ENCODE results near the gene GCH1.

Gene GCH1

DNA sequence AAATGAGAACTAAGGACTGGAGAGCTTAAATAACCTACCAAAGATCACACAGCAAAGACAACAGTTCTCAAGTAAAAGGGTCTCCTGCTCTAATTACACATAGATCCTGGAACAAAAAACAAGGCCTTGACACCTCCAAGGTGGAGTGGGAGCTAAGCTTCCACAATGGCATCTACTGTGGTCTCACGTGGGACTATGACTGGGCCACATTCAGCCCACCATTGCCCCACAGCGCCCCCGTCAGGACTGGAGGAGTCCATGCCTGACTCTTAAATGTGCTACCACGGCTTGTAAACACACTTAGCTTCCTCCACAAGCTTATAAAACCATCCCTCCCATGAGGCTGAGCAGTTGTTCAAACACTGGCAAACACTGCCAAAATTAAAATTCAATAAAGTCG lies 88.5 kb downstream of the GCH1 start:
- no peaks in the 10 kb centered on the region for H3K9me3 ChIP-seq (ENCODE audit: control insufficient read depth, low read length)
- WGBS, 2 experiments = 90 to 93% methylated on average over 4 of the region's 5 CpGs
- H3K27ac ChIP-seq (ENCODE audit: insufficient read depth, low read depth, low read length, poor library complexity, severe bottlenecking) = no peak overlapping the region
- H3K4me3 ChIP-seq (ENCODE audit: insufficient read depth, low read depth, low read length) = no peak overlapping the region
- H3K27me3 ChIP-seq (ENCODE audit: control insufficient read depth, insufficient read depth, low read length, poor library complexity, severe bottlenecking) = no peaks in the 10 kb centered on the region
- H3K36me3 ChIP-seq (ENCODE audit: control insufficient read depth, insufficient read depth, low read length) = no peaks in the 10 kb centered on the region
- peaks cover 12% of the 10 kb centered on the region for H3K4me1 ChIP-seq (ENCODE audit: control insufficient read depth, insufficient read depth, low read length)

DNA sequence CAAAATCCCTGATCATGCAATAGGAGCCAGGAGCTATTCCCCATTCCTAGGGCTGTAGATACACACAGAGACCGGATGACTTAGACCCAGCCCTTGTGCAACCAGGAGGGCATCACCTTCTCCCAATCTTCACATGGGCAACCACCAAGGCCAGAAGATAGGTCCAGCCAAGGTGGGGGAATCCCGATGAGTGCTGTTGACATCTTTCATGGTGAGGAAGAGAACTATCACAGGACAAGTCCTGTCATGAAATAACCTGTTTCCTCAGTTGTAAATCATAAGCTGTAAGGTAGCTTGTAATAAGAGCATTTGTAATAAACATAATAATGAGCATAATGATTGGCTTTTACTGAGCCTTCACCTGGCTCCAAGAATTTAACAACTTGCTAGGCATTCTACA lies 89.5 kb downstream of the GCH1 start:
- 86 to 98% methylated on average over 2 of the region's 2 CpGs for WGBS, 2 experiments

DNA sequence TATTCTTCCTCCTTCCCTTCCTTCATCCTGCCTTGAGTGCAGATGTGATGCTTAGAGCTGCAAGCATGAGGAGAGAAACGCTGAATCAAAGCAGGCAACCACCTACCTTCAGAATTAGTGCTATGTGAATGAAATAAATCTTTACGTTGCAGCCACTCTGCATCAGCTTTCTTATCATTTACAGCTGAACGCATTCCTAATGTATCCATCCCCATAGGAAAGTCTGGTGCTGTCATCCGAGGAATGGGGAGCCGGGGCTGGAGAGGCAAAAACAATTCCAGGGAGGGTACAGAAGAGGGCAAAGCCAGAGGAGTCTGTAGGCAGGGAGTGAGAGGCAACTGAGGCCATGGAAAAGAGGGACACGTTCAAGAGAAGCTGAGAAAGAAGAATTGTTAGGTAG lies 90.0 kb downstream of the GCH1 start:
- H3K4me3 ChIP-seq (ENCODE audit: insufficient read depth, low read depth, low read length) = no peak overlapping the region
- WGBS, 2 experiments = 91 to 95% methylated on average over 5 to 6 of the region's 6 CpGs
- H3K27me3 ChIP-seq (ENCODE audit: control insufficient read depth, insufficient read depth, low read length, poor library complexity, severe bottlenecking) = no peaks in the 10 kb centered on the region
- no peaks in the 10 kb centered on the region for H3K9me3 ChIP-seq (ENCODE audit: control insufficient read depth, low read length)
- H3K36me3 ChIP-seq (ENCODE audit: control insufficient read depth, insufficient read depth, low read length) = no peaks in the 10 kb centered on the region
- no peaks in the 10 kb centered on the region for H3K4me1 ChIP-seq (ENCODE audit: control insufficient read depth, insufficient read depth, low read length)
- no peak overlapping the region for H3K27ac ChIP-seq (ENCODE audit: insufficient read depth, low read depth, low read length, poor library complexity, severe bottlenecking)

More for the DNA sequence above, 89.5 kb downstream of the GCH1 start:
- Histone ChIP-seq H3K27ac (ENCODE audit: insufficient read depth, low read depth, low read length, poor library complexity, severe bottlenecking) (no peak overlapping the region), H3K9me3 (ENCODE audit: control insufficient read depth, low read length) (no peaks in the 10 kb centered on the region), H3K4me1 (ENCODE audit: control insufficient read depth, insufficient read depth, low read length) (peaks cover 2% of the 10 kb centered on the region), H3K4me3 (ENCODE audit: insufficient read depth, low read depth, low read length) (no peak overlapping the region), H3K27me3 (ENCODE audit: control insufficient read depth, insufficient read depth, low read length, poor library complexity, severe bottlenecking) (no peaks in the 10 kb centered on the region), H3K36me3 (ENCODE audit: control insufficient read depth, insufficient read depth, low read length) (no peaks in the 10 kb centered on the region)

DNA sequence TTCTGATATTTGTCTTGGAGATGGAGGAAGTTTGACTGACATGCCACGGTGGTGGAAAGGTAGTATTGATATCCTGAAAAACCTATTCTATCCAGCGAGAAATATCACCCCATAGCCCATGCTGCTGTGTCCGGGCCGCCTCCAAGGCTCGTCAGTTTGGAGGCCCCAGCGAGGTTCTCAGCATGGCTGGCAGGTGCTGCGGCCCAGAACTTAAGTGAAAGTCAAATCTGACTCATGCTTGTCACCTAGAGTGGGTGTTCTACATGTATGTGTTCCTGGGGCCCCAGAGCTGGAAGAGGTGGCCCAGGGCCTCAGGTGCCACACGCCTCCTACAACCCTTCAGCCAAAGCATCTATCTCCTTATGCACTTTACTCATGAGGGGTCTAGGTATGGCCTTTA lies 92.9 kb downstream of the GCH1 start:
- Histone ChIP-seq H3K27ac (ENCODE audit: insufficient read depth, low read depth, low read length, poor library complexity, severe bottlenecking) (no peak overlapping the region), H3K4me3 (ENCODE audit: insufficient read depth, low read depth, low read length) (no peak overlapping the region), H3K9me3 (ENCODE audit: control insufficient read depth, low read length) (no peaks in the 10 kb centered on the region), H3K4me1 (ENCODE audit: control insufficient read depth, insufficient read depth, low read length) (no peaks in the 10 kb centered on the region), H3K36me3 (ENCODE audit: control insufficient read depth, insufficient read depth, low read length) (no peaks in the 10 kb centered on the region), H3K27me3 (ENCODE audit: control insufficient read depth, insufficient read depth, low read length, poor library complexity, severe bottlenecking) (peaks cover 8% of the 10 kb centered on the region)
- 90 to 98% methylated on average over 8 of the region's 8 CpGs for WGBS, 2 experiments

DNA sequence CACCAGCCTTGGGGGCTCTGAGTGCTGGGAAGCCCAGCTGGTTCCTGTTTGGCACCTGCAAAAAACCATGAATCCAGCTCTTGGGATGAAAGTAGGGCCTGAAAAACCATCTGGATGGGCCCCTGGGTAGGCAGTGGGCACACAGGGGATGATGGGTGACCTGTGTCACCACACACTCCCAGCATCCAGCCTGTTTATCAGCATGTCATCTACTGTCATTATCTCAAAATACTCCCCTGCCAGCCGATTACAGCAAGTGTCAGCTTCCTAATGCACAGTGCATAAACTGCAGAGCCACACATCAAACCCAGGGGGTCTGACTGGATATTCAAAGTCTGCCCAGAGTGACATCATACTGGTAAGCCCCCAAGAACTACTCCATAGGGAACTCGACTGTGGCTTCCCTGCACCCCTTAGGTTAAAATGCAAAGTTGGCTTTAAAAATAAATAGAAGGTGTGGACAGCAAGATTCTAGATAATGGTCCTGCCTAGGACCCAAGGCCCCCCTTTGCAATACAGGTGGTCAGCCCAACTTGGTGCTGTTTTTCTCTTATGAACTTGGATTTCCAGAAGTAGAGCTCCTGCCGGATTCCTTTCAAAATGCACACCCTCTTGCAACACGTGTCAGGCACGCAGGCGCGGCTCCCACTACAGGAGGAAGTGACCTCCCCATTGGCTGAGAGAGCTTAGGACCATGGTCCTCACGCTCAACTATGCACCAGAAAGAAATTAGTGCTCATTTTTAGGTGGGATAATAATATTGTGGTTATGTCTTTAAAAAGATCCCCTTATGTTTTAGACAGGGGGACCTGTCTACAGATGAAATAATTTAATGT lies 94.1 kb downstream of the GCH1 start:
- Histone ChIP-seq H3K27ac (ENCODE audit: insufficient read depth, low read depth, low read length, poor library complexity, severe bottlenecking) (no peak overlapping the region), H3K4me1 (ENCODE audit: control insufficient read depth, insufficient read depth, low read length) (no peaks in the 10 kb centered on the region), H3K27me3 (ENCODE audit: control insufficient read depth, insufficient read depth, low read length, poor library complexity, severe bottlenecking) (peaks cover 15% of the 10 kb centered on the region), H3K9me3 (ENCODE audit: control insufficient read depth, low read length) (no peaks in the 10 kb centered on the region), H3K4me3 (ENCODE audit: insufficient read depth, low read depth, low read length) (no peak overlapping the region), H3K36me3 (ENCODE audit: control insufficient read depth, insufficient read depth, low read length) (no peaks in the 10 kb centered on the region)
- WGBS, 2 experiments = 87 to 90% methylated on average over 8 of the region's 8 CpGs

DNA sequence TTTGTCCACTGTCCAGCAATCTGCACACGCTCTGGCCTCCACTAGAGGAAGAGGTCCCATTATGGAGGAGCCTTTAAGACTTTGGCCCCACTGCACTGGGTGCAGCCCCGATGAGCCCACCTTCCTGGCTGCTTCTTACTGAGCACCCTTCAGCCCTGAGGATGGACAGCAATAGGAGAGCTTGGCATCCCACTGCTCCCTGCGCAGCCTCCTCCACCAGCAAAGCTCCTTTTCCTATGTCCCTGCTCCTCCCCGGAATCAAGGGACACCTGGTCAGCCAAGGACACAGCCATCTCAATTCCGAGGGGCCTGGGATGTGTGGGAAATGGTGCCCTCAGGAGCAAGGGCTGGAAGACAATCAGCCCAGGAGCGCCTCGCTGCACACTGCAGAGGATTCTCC lies 94.7 kb downstream of the GCH1 start:
- Histone ChIP-seq H3K4me3 (ENCODE audit: insufficient read depth, low read depth, low read length) (no peak overlapping the region), H3K27me3 (ENCODE audit: control insufficient read depth, insufficient read depth, low read length, poor library complexity, severe bottlenecking) (peaks cover 15% of the 10 kb centered on the region), H3K9me3 (ENCODE audit: control insufficient read depth, low read length) (no peaks in the 10 kb centered on the region), H3K4me1 (ENCODE audit: control insufficient read depth, insufficient read depth, low read length) (no peaks in the 10 kb centered on the region), H3K36me3 (ENCODE audit: control insufficient read depth, insufficient read depth, low read length) (no peaks in the 10 kb centered on the region), H3K27ac (ENCODE audit: insufficient read depth, low read depth, low read length, poor library complexity, severe bottlenecking) (no peak overlapping the region)
- WGBS, 2 experiments = 92 to 94% methylated on average over 7 of the region's 7 CpGs

DNA sequence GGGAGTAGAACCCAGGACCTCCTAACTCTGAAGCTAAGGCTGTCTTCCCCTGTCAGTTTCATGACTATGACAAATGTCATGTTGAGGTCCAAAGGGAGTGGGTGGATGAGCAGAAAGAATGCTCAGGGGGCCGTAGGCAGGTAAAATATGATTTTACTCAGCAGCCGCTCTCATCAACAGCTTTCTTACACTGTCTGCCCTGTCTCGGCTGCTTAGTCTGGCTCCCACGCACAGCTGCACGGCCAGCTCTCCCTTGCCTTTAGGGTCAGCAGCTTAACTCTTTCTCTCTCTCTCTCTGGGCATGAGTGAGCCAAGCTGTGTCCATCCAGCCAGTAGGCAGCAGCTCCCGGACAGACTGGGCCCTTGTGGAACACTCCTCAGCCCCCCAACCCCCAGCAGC lies 95.2 kb downstream of the GCH1 start:
- Histone ChIP-seq H3K36me3 (ENCODE audit: control insufficient read depth, insufficient read depth, low read length) (no peaks in the 10 kb centered on the region), H3K27ac (ENCODE audit: insufficient read depth, low read depth, low read length, poor library complexity, severe bottlenecking) (no peak overlapping the region), H3K9me3 (ENCODE audit: control insufficient read depth, low read length) (no peaks in the 10 kb centered on the region), H3K4me3 (ENCODE audit: insufficient read depth, low read depth, low read length) (no peak overlapping the region), H3K27me3 (ENCODE audit: control insufficient read depth, insufficient read depth, low read length, poor library complexity, severe bottlenecking) (peaks cover 15% of the 10 kb centered on the region), H3K4me1 (ENCODE audit: control insufficient read depth, insufficient read depth, low read length) (no peaks in the 10 kb centered on the region)
- 91 to 95% methylated on average over 6 of the region's 6 CpGs for WGBS, 2 experiments

DNA sequence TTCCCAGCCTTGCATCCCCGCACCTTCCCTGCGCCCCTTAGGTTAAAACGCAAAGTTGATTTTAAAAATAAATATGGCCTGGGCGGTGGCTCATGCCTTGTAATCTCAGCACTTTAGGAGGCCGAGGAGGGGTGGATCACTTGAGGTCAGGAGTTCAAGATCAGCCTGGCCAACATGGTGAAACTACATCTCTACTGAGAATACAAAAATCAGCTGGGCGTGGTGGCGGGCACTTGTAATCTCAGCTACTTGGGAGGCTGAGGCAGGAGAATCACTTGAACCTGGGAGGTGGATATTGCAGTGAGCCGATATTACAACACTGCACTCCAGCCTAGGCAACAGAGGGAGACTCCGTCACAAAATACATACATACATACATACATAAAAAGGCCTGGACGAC lies 96.0 kb downstream of the GCH1 start:
- Histone ChIP-seq H3K4me3 (ENCODE audit: insufficient read depth, low read depth, low read length) (no peak overlapping the region), H3K27ac (ENCODE audit: insufficient read depth, low read depth, low read length, poor library complexity, severe bottlenecking) (no peak overlapping the region), H3K9me3 (ENCODE audit: control insufficient read depth, low read length) (no peaks in the 10 kb centered on the region), H3K27me3 (ENCODE audit: control insufficient read depth, insufficient read depth, low read length, poor library complexity, severe bottlenecking) (peaks cover 15% of the 10 kb centered on the region), H3K36me3 (ENCODE audit: control insufficient read depth, insufficient read depth, low read length) (no peaks in the 10 kb centered on the region), H3K4me1 (ENCODE audit: control insufficient read depth, insufficient read depth, low read length) (no peaks in the 10 kb centered on the region)
- WGBS, 2 experiments = 90 to 95% methylated on average over 10 of the region's 10 CpGs

DNA sequence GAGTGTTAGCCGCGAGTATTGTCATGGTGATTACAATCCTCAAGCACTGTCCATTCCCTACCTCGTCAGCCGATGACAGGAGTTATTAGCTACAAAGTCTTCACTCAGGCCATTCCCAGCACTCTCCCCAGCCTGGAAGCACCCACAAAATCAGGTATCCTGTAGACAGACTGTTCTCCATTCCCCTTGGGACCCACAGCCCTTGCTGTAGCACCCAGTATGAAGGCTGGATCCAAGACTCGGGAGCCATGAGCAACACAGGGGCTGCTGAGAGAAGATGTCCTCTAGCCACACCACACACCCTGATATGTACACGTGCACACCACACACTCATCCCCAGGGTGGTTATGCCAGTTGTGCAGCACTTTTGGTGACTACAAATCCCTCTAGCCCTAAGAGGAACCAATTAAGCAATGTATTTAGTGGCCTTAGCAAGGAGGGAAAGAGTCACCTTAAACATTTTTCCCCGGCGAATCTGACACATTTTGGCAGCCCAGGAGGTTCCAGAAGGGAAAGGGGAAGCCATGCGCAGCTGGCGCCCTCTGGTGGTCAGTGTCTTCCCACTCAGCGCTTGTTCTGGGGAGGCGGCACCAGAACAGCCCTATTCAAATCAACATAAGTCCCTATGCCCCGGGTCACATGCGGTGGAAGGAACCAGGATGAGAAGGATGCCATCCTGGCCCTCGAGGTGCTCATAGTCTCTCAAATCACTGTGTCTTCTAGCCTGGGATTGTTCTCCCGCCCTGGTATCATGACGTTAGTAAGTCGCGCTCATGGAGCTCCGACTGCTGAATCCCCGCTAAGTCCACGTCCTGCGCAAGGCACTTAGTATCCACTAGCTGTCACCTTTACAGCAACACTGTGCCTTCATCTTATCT lies 96.9 kb downstream of the GCH1 start:
- H3K4me1 ChIP-seq (ENCODE audit: control insufficient read depth, insufficient read depth, low read length) = no peaks in the 10 kb centered on the region
- no peaks in the 10 kb centered on the region for H3K9me3 ChIP-seq (ENCODE audit: control insufficient read depth, low read length)
- H3K36me3 ChIP-seq (ENCODE audit: control insufficient read depth, insufficient read depth, low read length) = no peaks in the 10 kb centered on the region
- 51% methylated on average over 23 of the region's 23 CpGs for WGBS, 2 experiments
- no peak overlapping the region for H3K27ac ChIP-seq (ENCODE audit: insufficient read depth, low read depth, low read length, poor library complexity, severe bottlenecking)
- no peak overlapping the region for H3K4me3 ChIP-seq (ENCODE audit: insufficient read depth, low read depth, low read length)
- H3K27me3 ChIP-seq (ENCODE audit: control insufficient read depth, insufficient read depth, low read length, poor library complexity, severe bottlenecking) = peaks cover 15% of the 10 kb centered on the region

DNA sequence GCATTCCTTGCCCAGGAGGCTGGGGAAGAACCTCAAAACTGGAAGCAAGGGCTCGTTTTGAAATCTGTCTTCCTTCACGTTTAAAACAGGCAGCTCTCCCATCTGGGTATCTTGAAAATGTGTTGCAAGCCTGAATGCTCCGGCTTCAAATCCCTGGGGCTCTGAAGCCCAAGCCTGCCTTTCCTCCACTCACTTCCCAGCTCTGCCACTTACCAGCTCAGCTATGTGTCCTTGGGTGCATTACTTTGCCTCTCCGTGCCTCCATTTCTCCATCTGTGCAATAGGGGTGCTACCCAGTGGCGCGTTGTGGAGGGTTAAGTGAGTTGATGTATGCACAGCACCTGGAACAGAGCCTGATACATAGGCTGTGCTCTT lies 97.6 kb downstream of the GCH1 start:
- Histone ChIP-seq H3K9me3 (ENCODE audit: control insufficient read depth, low read length) (no peaks in the 10 kb centered on the region), H3K4me3 (ENCODE audit: insufficient read depth, low read depth, low read length) (no peak overlapping the region), H3K4me1 (ENCODE audit: control insufficient read depth, insufficient read depth, low read length) (no peaks in the 10 kb centered on the region), H3K36me3 (ENCODE audit: control insufficient read depth, insufficient read depth, low read length) (no peaks in the 10 kb centered on the region), H3K27me3 (ENCODE audit: control insufficient read depth, insufficient read depth, low read length, poor library complexity, severe bottlenecking) (peaks cover 15% of the 10 kb centered on the region), H3K27ac (ENCODE audit: insufficient read depth, low read depth, low read length, poor library complexity, severe bottlenecking) (no peak overlapping the region)
- WGBS, 2 experiments = 80% methylated on average over 6 of the region's 6 CpGs
